Liver (tissue), 3 donors: ENCODE measurements around the gene MAP4K3.

Experiments
- FOXA1 ChIP-seq: IDR thresholded peaks from 2 replicates; pipeline ENCODE4 v1.6.1; 2016; ENCODE audit warnings: antibody characterized with exemption
- JUND ChIP-seq, 2 donors: IDR thresholded peaks; 2 replicates each; pipeline ENCODE4 v1.6.1; 2016; ENCODE audit warnings: antibody characterized with exemption in 2 of 2
- NR2F2 ChIP-seq: IDR thresholded peaks from 2 replicates; pipeline ENCODE4 v1.6.1; 2016; ENCODE audit warnings: antibody characterized with exemption
- RAD21 ChIP-seq, 2 donors: IDR thresholded peaks; 2 replicates each; pipeline ENCODE4 v1.6.1; 2016; ENCODE audit warnings: antibody characterized with exemption in 2 of 2, mild to moderate bottlenecking in 2 of 2
- TAF1 ChIP-seq: conservative IDR thresholded peaks from 2 replicates; pipeline ENCODE4 v1.6.1; 2016; ENCODE audit warnings: antibody characterized with exemption, mild to moderate bottlenecking
- TF ChIP-seq, protein P1 (sequence below): fragments of 150-350 bp; IDR thresholded peaks from 2 replicates; pipeline ENCODE4 v1.5.1; 2017; ENCODE audit warnings: improper control_type of control experiment, low read depth, low read length; ENCODE audit not compliant: missing input control
- donor health status: healthy.
- donor health status: healthy.

DNA sequence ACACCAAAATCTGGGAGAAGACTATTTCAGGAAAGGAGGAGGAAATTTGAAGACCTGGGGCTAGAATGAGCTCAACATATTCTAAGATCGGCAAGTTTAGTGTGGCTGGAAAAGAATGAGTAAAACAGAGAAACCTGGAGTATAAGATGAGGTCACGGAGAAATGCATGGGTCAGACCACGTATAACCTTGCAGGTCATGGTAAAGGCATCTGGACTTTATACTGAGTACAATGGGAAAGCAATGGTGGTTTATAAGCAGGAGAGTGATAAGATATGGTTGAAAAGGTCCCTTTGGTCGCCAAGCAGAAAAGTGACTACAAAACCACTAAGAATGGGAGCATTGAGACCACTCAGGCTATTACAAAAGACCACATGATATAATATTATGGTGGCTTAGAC, 102.1 kb downstream of the MAP4K3 start:
- no peak for TF ChIP-seq FOXA1
- TF ChIP-seq, protein P1, sequence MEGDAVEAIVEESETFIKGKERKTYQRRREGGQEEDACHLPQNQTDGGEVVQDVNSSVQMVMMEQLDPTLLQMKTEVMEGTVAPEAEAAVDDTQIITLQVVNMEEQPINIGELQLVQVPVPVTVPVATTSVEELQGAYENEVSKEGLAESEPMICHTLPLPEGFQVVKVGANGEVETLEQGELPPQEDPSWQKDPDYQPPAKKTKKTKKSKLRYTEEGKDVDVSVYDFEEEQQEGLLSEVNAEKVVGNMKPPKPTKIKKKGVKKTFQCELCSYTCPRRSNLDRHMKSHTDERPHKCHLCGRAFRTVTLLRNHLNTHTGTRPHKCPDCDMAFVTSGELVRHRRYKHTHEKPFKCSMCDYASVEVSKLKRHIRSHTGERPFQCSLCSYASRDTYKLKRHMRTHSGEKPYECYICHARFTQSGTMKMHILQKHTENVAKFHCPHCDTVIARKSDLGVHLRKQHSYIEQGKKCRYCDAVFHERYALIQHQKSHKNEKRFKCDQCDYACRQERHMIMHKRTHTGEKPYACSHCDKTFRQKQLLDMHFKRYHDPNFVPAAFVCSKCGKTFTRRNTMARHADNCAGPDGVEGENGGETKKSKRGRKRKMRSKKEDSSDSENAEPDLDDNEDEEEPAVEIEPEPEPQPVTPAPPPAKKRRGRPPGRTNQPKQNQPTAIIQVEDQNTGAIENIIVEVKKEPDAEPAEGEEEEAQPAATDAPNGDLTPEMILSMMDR: no peak
- no peak for TF ChIP-seq NR2F2
- no peak for TF ChIP-seq JUND (IDR thresholded peaks at IDR 0.05)
- no peak for TF ChIP-seq TAF1
- TF ChIP-seq RAD21 (IDR thresholded peaks at IDR 0.05): no peak
